Astrocyte (in vitro differentiated cells and primary cell): ENCODE data around the gene SCUBE3. TPM values are rescaled to one million over a fixed set of nuclear protein-coding genes. Genes with fewer than 3 reads are reported as not detected.

Experiments
- DNase-seq: peaks from one replicate; pipeline ENCODE4 v3.0.0-alpha.2; 2010; ENCODE audit warnings: low read depth
- FAIRE-seq: peaks from 2 replicates; lab custom pipeline; 2011; peaks lifted over from hg19 to GRCh38; lab: Jason Lieb, UNC
- H2AFZ ChIP-seq: 2 replicates; pipeline ENCODE4 v1.6.0; 2012; ENCODE audit warnings: low read depth, low read length, inconsistent platforms
- H3K27ac ChIP-seq: 2 replicates; pipeline ENCODE4 v1.5.1; 2011; ENCODE audit warnings: low read depth, low read length, inconsistent platforms
- H3K27me3 ChIP-seq: 2 replicates; pipeline ENCODE4 v1.6.0; 2011; ENCODE audit warnings: low read length, inconsistent platforms; ENCODE audit not compliant: insufficient read depth
- H3K36me3 ChIP-seq: 2 replicates; pipeline ENCODE4 v1.5.1; 2011; ENCODE audit warnings: low read length, inconsistent platforms; ENCODE audit not compliant: insufficient read depth
- H3K4me1 ChIP-seq: 2 replicates; pipeline ENCODE4 v1.5.1; 2011; ENCODE audit warnings: low read length, inconsistent platforms; ENCODE audit not compliant: insufficient read depth
- H3K4me2 ChIP-seq: 2 replicates; pipeline ENCODE4 v1.6.0; 2012; ENCODE audit warnings: low read length, inconsistent platforms
- H3K4me3 ChIP-seq: 2 replicates; pipeline ENCODE4 v1.5.1; 2011; ENCODE audit warnings: low read depth, mild to moderate bottlenecking, low read length, inconsistent platforms; ENCODE audit not compliant: insufficient read depth
- H3K79me2 ChIP-seq: 2 replicates; pipeline ENCODE4 v1.6.0; 2012; ENCODE audit warnings: mild to moderate bottlenecking, low read length, inconsistent platforms; ENCODE audit not compliant: insufficient read depth
- H3K9ac ChIP-seq: 2 replicates; pipeline ENCODE4 v1.6.0; 2012; ENCODE audit warnings: mild to moderate bottlenecking, low read length, inconsistent platforms
- H3K9me3 ChIP-seq: 2 replicates; pipeline ENCODE4 v1.5.1; 2012; ENCODE audit warnings: low read depth, mild to moderate bottlenecking, low read length, inconsistent platforms; ENCODE audit not compliant: insufficient read depth
- H4K20me1 ChIP-seq: 2 replicates; pipeline ENCODE4 v1.6.0; 2012; ENCODE audit warnings: low read length, inconsistent platforms; ENCODE audit not compliant: insufficient read depth
- H3K27ac Mint-ChIP-seq: one replicate; pipeline ENCODE4 v1.8.0; 2021; ENCODE audit warnings: mild to moderate bottlenecking, mixed read lengths; ENCODE audit not compliant: unreplicated experiment
- H3K27me3 Mint-ChIP-seq: one replicate; pipeline ENCODE4 v1.8.0; 2021; ENCODE audit warnings: low read depth, mixed read lengths; ENCODE audit not compliant: unreplicated experiment
- H3K36me3 Mint-ChIP-seq: one replicate; pipeline ENCODE4 v1.8.0; 2021; ENCODE audit warnings: low read depth, mixed read lengths; ENCODE audit not compliant: unreplicated experiment
- H3K4me1 Mint-ChIP-seq: one replicate; pipeline ENCODE4 v1.8.0; 2021; ENCODE audit warnings: low read depth, mixed read lengths; ENCODE audit not compliant: unreplicated experiment
- H3K4me3 Mint-ChIP-seq: one replicate; pipeline ENCODE4 v1.8.0; 2021; ENCODE audit warnings: mild to moderate bottlenecking, moderate library complexity, mixed read lengths; ENCODE audit not compliant: unreplicated experiment
- H3K9me3 Mint-ChIP-seq: one replicate; pipeline ENCODE4 v1.8.0; 2021; ENCODE audit warnings: mild to moderate bottlenecking, mixed read lengths; ENCODE audit not compliant: unreplicated experiment
- CTCF ChIP-seq: IDR thresholded peaks from 2 replicates; pipeline ENCODE4 v1.5.1; 2011; ENCODE audit warnings: low read depth, mild to moderate bottlenecking, inconsistent platforms, low read length, moderate library complexity; ENCODE audit not compliant: insufficient read depth
- EZH2 ChIP-seq: IDR thresholded peaks from 2 replicates; pipeline ENCODE4 v1.6.1; 2012; ENCODE audit warnings: mild to moderate bottlenecking, low read length, inconsistent platforms; ENCODE audit not compliant: insufficient read depth
- total RNA-seq: library from RNA; stranded (reverse); gene quantifications from 2 replicates; pipeline ENCODE4 v1.2.1, GENCODE V29; 2021

SCUBE3 gene
- total RNA-seq, 1 donor from 2014 or later: 10.1 TPM

GRCh38 chr6:35214869-35215664, 1.3 kb downstream of the SCUBE3 start:
- Mint-ChIP-seq H3K27me3 (peaks cover 29% of the 10 kb centered on the region), H3K9me3 (peaks cover 3% of the 10 kb centered on the region), H3K36me3 (no peaks in the 10 kb centered on the region), H3K4me1 (peaks cover 48% of the 10 kb centered on the region), H3K27ac (no peak overlapping the region), H3K4me3 (peak overlapping the region; percentile 82)
- no peak overlapping the region for H2AFZ ChIP-seq
- H3K27ac ChIP-seq: peak overlapping the region; percentile 45
- TF ChIP-seq CTCF: no peak
- no peak for TF ChIP-seq EZH2
- FAIRE-seq (no peak), DNase-seq (no peak)
- H3K36me3 ChIP-seq: no peaks in the 10 kb centered on the region
- peak overlapping the region; percentile 70 for H3K9ac ChIP-seq
- peaks cover 8% of the 10 kb centered on the region for H3K27me3 ChIP-seq
- peaks cover 43% of the 10 kb centered on the region for H4K20me1 ChIP-seq
- H3K4me2 ChIP-seq: peak overlapping the region; percentile 95
- no peaks in the 10 kb centered on the region for H3K9me3 ChIP-seq
- H3K4me1 ChIP-seq: peaks cover 41% of the 10 kb centered on the region
- peak overlapping the region; percentile 63 for H3K4me3 ChIP-seq
- peaks cover 39% of the 10 kb centered on the region for H3K79me2 ChIP-seq

GRCh38 chr6:35215665-35216411, 2.1 kb downstream of the SCUBE3 start:
- DNase-seq: no peak
- Histone ChIP-seq H3K27ac (peak overlapping the region; percentile 45), H3K36me3 (no peaks in the 10 kb centered on the region), H3K9ac (peak overlapping the region; percentile 47), H3K9me3 (no peaks in the 10 kb centered on the region), H4K20me1 (peaks cover 50% of the 10 kb centered on the region), H3K79me2 (peaks cover 46% of the 10 kb centered on the region), H3K4me2 (peak overlapping the region; percentile 95), H3K4me3 (peak overlapping the region; percentile 63), H3K27me3 (peaks cover 8% of the 10 kb centered on the region), H3K4me1 (peaks cover 41% of the 10 kb centered on the region), H2AFZ (no peak overlapping the region)
- H3K9me3 Mint-ChIP-seq: peaks cover 3% of the 10 kb centered on the region
- no peak for FAIRE-seq
- H3K36me3 Mint-ChIP-seq: no peaks in the 10 kb centered on the region
- peak overlapping the region; percentile 82 for H3K4me3 Mint-ChIP-seq
- H3K4me1 Mint-ChIP-seq: peaks cover 55% of the 10 kb centered on the region
- H3K27ac Mint-ChIP-seq: peak overlapping the region; percentile 67
- peaks cover 25% of the 10 kb centered on the region for H3K27me3 Mint-ChIP-seq
- no peak for TF ChIP-seq CTCF
- TF ChIP-seq EZH2: no peak
